HG02571 (cell line): Measurements from ENCODE around the gene OPCML.

Experiments used
- ATAC-seq: cut with Tn5 transposase; IDR thresholded peaks from one replicate; pipeline ENCODE4 v1.9.1; 2021; ENCODE audit warnings: mild to moderate bottlenecking, moderate library complexity; ENCODE audit not compliant: unreplicated experiment

Gene OPCML

DNA sequence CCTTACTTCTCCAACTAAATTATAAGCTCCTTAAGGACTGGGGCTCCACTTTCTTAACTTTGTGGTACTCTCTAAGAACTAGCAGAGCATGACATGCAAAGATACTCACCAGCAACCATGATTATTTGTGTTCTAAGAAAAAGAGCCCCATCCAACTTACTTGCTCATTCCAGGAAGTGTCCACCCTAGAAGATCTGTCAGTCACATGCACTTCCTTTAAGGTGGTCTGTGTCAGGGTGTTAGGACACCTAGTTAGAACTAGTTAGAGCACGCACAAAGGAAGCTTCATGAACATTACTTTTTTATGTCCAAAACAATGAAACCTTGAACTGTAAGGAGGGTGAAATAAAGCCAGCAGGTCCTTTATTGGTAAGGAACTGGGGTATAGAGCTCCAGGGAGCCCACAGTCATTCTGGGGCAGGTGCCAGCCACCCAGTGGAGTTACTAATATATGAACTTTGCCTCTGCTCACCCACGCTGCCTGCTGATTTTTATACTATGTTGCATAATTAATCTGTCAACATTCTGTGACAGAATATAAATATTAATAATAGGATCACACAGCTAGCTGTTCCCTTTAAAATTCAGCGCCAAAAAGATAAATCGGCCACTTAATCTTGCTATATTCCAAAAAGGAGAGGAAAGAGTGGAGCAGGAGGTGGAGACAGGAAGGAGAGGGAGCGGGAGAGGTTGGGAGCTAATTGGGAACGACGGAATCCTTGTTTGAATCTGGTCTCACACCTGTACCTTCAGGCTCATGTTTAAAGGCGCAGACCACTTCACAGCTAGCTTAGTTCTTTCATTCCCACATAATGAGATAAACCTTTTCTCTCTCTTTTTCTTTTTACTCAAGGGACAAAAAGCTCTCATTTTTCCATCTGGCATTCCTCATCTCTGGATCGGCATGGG, 755.0 kb downstream of the OPCML start:
- no peak for ATAC-seq

- no peak for ATAC-seq
These were observed 758.5 kb downstream of the OPCML start for GRCh38 chr11:132773751-132774150.

- no peak for ATAC-seq
These were observed 759.4 kb downstream of the OPCML start for GRCh38 chr11:132772703-132773545.

GRCh38 chr11:132771746-132772145, 760.6 kb downstream of the OPCML start:
- ATAC-seq = no peak

- ATAC-seq = no peak
These were observed 761.3 kb downstream of the OPCML start for GRCh38 chr11:132770829-132771530.

GRCh38 chr11:132763503-132763902, 768.8 kb downstream of the OPCML start:
- ATAC-seq = no peak

DNA sequence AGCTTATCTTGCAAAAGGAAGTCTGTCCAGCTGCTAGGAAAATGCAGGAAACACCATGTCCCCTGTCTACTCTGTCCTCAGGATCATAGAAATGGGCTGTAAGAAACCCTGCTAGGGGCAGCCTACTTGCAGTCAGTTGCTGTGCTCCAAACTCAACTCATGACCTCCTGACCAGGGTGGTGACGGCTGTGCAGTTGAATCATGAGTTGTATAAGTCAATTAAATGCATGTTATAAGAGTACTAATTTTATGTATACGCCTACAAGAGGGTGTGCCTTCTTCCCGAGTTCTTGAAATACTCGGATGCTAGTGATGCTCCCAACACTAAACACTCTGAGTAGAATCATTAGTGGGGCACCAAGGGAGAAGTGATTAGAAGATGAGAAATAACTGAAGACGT, 776.4 kb downstream of the OPCML start:
- no peak for ATAC-seq

GRCh38 chr11:132751516-132752250, 780.6 kb downstream of the OPCML start:
- no peak for ATAC-seq

- ATAC-seq = no peak
These were observed 786.0 kb downstream of the OPCML start for GRCh38 chr11:132746305-132746704.

- no peak for ATAC-seq
These were observed 787.0 kb downstream of the OPCML start for GRCh38 chr11:132745306-132745705.

- no peak for ATAC-seq
These were observed 787.5 kb downstream of the OPCML start for GRCh38 chr11:132744771-132745170.

GRCh38 chr11:132743601-132744000, 788.7 kb downstream of the OPCML start:
- no peak for ATAC-seq

GRCh38 chr11:132742929-132743328, 789.4 kb downstream of the OPCML start:
- ATAC-seq = no peak

DNA sequence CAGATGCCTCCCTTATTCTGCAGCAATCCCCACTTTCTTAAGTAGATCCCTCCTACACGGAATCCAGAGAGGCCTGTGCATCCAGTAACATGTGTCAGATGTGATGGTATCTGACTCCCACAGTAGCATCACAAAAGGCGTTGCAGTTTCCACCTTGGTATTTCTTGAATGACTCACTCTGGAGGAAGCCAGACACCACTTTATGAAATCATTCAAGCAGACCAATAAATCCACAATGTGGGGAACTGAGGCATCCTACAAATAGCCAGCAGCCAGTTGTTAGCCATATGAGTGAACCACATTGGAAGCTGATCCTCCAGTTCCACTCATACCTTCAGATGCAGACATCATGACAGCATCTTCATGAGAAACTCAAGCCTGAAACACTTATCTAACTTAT, 798.1 kb downstream of the OPCML start:
- ATAC-seq = no peak

DNA sequence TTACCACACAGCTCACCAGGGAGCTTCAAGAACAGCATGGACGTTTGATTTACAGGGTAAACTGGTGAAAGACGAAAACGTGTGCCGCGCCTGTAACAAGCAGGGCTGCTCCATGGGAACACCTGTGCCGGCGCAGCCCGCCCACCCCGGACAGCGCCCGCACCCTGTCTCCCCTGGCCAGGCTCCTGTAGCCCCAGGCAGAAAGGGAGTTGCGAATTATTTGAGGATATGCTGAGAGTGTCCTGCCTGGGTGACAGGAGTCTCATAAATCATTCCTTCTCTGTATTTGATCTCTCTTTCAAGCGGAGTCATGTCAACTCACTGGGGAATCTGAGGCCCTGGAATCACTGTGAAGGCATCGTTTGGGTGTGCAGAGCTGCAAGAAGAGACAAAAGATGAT, 804.3 kb downstream of the OPCML start:
- no peak for ATAC-seq

- no peak for ATAC-seq
These were observed 810.8 kb downstream of the OPCML start for GRCh38 chr11:132721526-132721925.

DNA sequence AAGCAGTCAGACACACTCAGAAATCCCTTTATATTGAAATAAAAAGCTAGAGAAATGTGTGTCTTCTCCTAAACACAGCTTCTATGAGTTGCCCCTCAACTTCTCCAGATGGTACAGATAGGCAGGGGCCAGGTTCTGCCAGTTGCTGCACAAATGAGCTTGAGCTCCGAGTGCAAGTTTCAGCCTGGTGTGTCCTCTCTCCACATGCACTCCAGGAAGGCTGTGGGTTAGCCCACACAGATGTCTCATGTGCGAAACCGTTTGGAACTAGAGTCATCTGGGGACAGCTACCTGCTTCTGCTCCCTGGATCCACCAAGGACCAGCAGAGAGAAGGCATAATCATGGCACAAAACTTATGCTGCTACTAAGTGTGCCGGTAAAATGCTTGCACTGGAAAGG, 812.6 kb downstream of the OPCML start:
- no peak for ATAC-seq

DNA sequence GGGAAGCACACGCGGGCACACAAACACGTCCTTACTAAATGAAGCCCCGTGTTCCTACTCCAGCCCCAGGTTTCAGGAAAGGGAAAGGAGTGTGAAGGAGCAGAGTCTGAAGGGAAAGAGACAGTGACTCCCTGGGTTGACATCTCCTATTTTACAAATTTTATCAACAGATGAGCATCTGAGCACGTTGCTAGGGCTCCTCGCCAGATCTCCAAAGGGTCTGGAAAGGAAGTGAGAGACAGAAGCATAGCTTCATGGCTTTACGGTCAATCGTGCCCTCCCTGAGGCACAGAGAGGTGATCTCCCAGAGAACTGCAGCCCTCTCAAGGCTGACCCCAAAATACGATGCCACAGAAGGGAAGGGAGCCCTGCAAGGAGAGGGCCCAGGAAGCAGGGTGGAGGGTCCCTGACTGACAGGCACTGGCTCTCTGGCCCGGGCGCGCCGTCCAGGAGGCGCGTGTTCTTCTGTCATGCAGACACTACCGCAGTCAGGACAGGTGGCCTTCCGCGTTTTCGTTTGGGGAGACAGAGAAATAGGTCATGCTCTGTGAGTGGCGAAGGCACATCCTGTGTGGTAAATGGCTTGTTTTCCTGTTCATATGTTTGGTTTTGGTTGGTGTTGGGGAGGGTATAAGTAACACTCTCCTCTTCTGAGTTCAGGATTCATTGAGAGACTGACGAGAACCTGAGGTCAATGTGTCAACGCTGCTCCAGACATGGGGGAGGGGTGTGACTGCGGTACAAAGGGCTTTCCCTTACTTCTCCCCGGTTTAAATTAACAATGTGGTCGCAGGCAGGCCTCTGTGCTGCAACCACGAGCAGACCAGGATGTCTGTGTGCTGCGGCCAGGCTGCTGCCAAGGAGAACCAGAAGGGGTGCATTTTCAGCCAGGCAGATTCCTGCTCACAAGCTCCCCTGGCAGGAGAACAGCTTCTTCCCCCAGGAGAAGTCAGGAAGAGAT, 813.3 kb downstream of the OPCML start:
- ATAC-seq = no peak

DNA sequence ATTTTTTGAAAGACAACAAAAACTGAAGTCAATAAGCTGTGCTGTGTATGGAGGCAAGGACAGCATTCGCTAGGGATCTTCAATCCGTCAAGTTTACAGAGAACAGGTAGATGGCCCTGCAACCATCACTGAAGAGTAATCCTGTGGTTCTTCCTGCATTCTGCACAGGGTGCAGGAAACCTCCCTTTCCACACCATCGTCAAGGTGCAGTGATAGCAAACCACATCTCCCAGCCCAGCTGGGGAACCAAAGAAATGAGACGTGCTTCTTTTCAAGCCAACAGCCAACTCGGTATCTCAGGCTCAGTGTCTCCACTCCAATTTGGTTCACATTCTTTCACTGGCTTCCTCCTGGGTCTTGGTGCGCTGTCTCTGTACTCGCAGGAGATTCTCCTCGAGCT, 814.5 kb downstream of the OPCML start:
- no peak for ATAC-seq
